Smooth muscle cell (in vitro differentiated cells): ENCODE measurements around the gene ENPP6. TPM values are rescaled to one million over a fixed set of nuclear protein-coding genes. Genes with fewer than 3 reads are reported as not detected.

Experiments used
- DNase-seq: peaks from one replicate; lab custom pipeline; 2025; ENCODE audit not compliant: unreplicated experiment; lab: John Stamatoyannopoulos, UW
- H2AFZ ChIP-seq: fragments of 200-600 bp; sonication (generic); 2 replicates; pipeline ENCODE4 v1.6.0; 2016; ENCODE audit warnings: antibody characterized with exemption, low read depth, mild to moderate bottlenecking
- H3F3A ChIP-seq: fragments of 200-600 bp; sonication (generic); 2 replicates; pipeline ENCODE4 v1.6.0; 2017; ENCODE audit warnings: antibody characterized with exemption, low read depth
- H3K27ac ChIP-seq: fragments of 200-600 bp; sonication (generic); 2 replicates; pipeline ENCODE4 v1.5.1; 2016; ENCODE audit warnings: low read depth, mild to moderate bottlenecking
- H3K27me3 ChIP-seq: fragments of 200-600 bp; sonication (generic); 2 replicates; pipeline ENCODE4 v1.6.1; 2016; ENCODE audit warnings: low read depth, mild to moderate bottlenecking
- H3K36me3 ChIP-seq: fragments of 200-600 bp; sonication (generic); 2 replicates; pipeline ENCODE4 v1.5.1; 2016; ENCODE audit warnings: low read depth
- H3K4me1 ChIP-seq: fragments of 200-600 bp; sonication (generic); 2 replicates; pipeline ENCODE4 v1.5.1; 2016; ENCODE audit warnings: low read depth
- H3K4me2 ChIP-seq: fragments of 200-600 bp; sonication (generic); 2 replicates; pipeline ENCODE4 v1.6.0; 2016; ENCODE audit warnings: mild to moderate bottlenecking
- H3K4me3 ChIP-seq: fragments of 200-600 bp; sonication (generic); 2 replicates; pipeline ENCODE4 v1.5.1; 2016; ENCODE audit warnings: mild to moderate bottlenecking
- H3K79me2 ChIP-seq: fragments of 200-600 bp; sonication (generic); 2 replicates; pipeline ENCODE4 v1.6.0; 2016; ENCODE audit warnings: low read depth, mild to moderate bottlenecking
- H3K9ac ChIP-seq: fragments of 200-600 bp; sonication (generic); 2 replicates; pipeline ENCODE4 v1.6.0; 2016; ENCODE audit warnings: low read depth
- H3K9me3 ChIP-seq: fragments of 200-600 bp; sonication (generic); replicated peaks from 2 replicates; pipeline ENCODE4 v1.5.1; 2016; ENCODE audit warnings: low read depth
- H4K20me1 ChIP-seq: fragments of 200-600 bp; sonication (generic); 2 replicates; pipeline ENCODE4 v1.6.0; 2016; ENCODE audit warnings: low read depth
- CTCF ChIP-seq: fragments of 200-600 bp; sonication (generic); IDR thresholded peaks from 2 replicates; pipeline ENCODE4 v1.5.1; 2017; ENCODE audit warnings: borderline replicate concordance, mild to moderate bottlenecking, antibody characterized with exemption; ENCODE audit not compliant: insufficient read depth, poor library complexity, severe bottlenecking
- WGBS: methylation state at CpG from one replicate; pipeline ENCODE4 v1.1.7; 2016; ENCODE audit warnings: low lambda C conversion rate; 5-methylcytosine and 5-hydroxymethylcytosine counted together
- polyA plus RNA-seq: library from polyadenylated mRNA; unstranded; fragments of >200 nt; fragmentation: Nextera tagmentation; extraction: Ambion mirVana; gene quantifications from 2 replicates; pipeline ENCODE4 v1.2.1, GENCODE V29; 2016
- total RNA-seq: library from RNA; depleted of rRNA; stranded (reverse); fragments of >200 nt; gene quantifications from 2 replicates; pipeline ENCODE4 v1.2.3, GENCODE V29; 2014

The ENPP6 gene
- total and polyA plus RNA-seq, 2 experiments from 2014 or later = not detected

DNA sequence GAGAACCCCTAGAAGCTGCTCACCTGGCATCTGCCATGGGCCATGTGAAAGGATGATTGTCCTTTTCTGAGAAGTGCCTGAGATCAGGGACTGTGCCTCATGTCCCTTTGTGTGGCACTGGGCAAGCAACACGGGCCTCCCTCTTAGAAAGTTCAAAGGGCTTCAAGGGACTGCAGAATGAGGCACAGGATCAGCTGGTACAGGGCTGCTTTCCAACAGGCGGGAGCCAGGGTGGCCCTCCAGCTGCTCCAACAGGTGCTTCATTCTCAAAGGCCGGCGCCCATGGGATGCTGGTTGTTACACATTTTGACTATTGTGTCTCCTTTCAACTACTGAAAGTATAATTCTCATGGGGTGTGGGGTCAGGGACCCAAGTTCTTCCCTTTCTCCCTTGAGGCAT, 114.7 kb downstream of the ENPP6 start:
- TF ChIP-seq CTCF = no peak
- Histone ChIP-seq H3K9me3 (no peaks in the 10 kb centered on the region), H3K79me2 (no peaks in the 10 kb centered on the region), H3K27ac (no peak overlapping the region), H2AFZ (no peak overlapping the region), H3K36me3 (no peaks in the 10 kb centered on the region), H3F3A (no peaks in the 10 kb centered on the region), H3K9ac (no peak overlapping the region), H4K20me1 (no peaks in the 10 kb centered on the region), H3K4me1 (peaks cover 8% of the 10 kb centered on the region), H3K27me3 (no peaks in the 10 kb centered on the region), H3K4me2 (no peak overlapping the region), H3K4me3 (no peak overlapping the region)
- WGBS = 94% methylated on average over 4 of the region's 4 CpGs
- DNase-seq = no peak

GRCh38 chr4:184102488-184102887, 115.2 kb downstream of the ENPP6 start:
- Histone ChIP-seq H3K9me3 (no peaks in the 10 kb centered on the region), H3K4me2 (no peak overlapping the region), H4K20me1 (no peaks in the 10 kb centered on the region), H3K9ac (no peak overlapping the region), H3K27me3 (no peaks in the 10 kb centered on the region), H2AFZ (no peak overlapping the region), H3K27ac (no peak overlapping the region), H3K79me2 (no peaks in the 10 kb centered on the region), H3K36me3 (no peaks in the 10 kb centered on the region), H3K4me1 (peaks cover 8% of the 10 kb centered on the region), H3K4me3 (no peak overlapping the region), H3F3A (no peaks in the 10 kb centered on the region)
- no peak for TF ChIP-seq CTCF
- no peak for DNase-seq
- 91% methylated on average over 10 of the region's 10 CpGs for WGBS

DNA sequence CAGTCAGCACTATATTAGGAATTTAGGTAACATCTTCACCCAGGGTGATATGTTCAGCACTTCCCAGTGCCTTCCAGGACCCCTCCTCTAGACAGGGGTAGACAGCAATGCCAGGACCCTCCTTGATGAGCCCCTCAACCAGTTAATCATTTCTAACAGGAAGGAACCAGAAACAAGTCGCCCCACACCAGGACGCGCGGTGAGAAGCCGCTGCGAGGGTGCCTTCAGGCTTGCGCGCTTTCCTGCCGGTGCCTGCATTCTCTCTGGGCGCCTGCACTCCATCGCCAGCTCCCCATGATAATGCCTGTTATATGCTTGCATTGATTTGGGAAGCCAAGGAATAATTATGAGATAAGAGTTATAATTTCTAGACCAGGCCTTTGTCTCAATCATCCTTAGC, 116.0 kb downstream of the ENPP6 start:
- no peak overlapping the region for H3K4me2 ChIP-seq
- no peaks in the 10 kb centered on the region for H4K20me1 ChIP-seq
- WGBS = 96% methylated on average over 11 of the region's 11 CpGs
- no peaks in the 10 kb centered on the region for H3F3A ChIP-seq
- DNase-seq = no peak
- H3K79me2 ChIP-seq = no peaks in the 10 kb centered on the region
- no peak overlapping the region for H2AFZ ChIP-seq
- no peak overlapping the region for H3K9ac ChIP-seq
- H3K4me3 ChIP-seq = no peak overlapping the region
- H3K9me3 ChIP-seq = no peaks in the 10 kb centered on the region
- H3K4me1 ChIP-seq = peaks cover 8% of the 10 kb centered on the region
- no peaks in the 10 kb centered on the region for H3K36me3 ChIP-seq
- H3K27ac ChIP-seq = no peak overlapping the region
- H3K27me3 ChIP-seq = no peaks in the 10 kb centered on the region
- TF ChIP-seq CTCF = no peak

- Histone ChIP-seq H3K27ac (no peak overlapping the region), H3K9ac (no peak overlapping the region), H3K4me1 (peaks cover 8% of the 10 kb centered on the region), H3K79me2 (no peaks in the 10 kb centered on the region), H3K9me3 (no peaks in the 10 kb centered on the region), H4K20me1 (no peaks in the 10 kb centered on the region), H3K4me3 (no peak overlapping the region), H3K4me2 (no peak overlapping the region), H3F3A (no peaks in the 10 kb centered on the region), H3K27me3 (no peaks in the 10 kb centered on the region), H3K36me3 (no peaks in the 10 kb centered on the region), H2AFZ (no peak overlapping the region)
- no peak for DNase-seq
- peak; percentile 59 for TF ChIP-seq CTCF
- WGBS = 55% methylated on average over 14 of the region's 14 CpGs
Measured at GRCh38 chr4:184100297-184100885, 117.3 kb downstream of the ENPP6 start.
